Keratinocyte (primary cell): ENCODE results near the gene BET1. TPM values are rescaled to one million over a fixed set of nuclear protein-coding genes. Genes with fewer than 3 reads are reported as not detected.

Experiments
- DNase-seq: peaks from one replicate; pipeline ENCODE4 v3.0.0-alpha.2; 2011; ENCODE audit warnings: low read depth, missing footprints, low spot score
- FAIRE-seq: peaks from 2 replicates; lab custom pipeline; 2011; peaks lifted over from hg19 to GRCh38; lab: Jason Lieb, UNC
- H2AFZ ChIP-seq: 2 replicates; pipeline ENCODE4 v1.6.0; 2012; ENCODE audit warnings: low read length, control low read depth, inconsistent platforms; ENCODE audit not compliant: control insufficient read depth
- H3K27ac ChIP-seq: 2 replicates; pipeline ENCODE4 v1.5.1; 2011; ENCODE audit warnings: low read length; ENCODE audit not compliant: control insufficient read depth, insufficient read depth
- H3K27me3 ChIP-seq: 3 replicates; pipeline ENCODE4 v1.6.0; 2011; ENCODE audit warnings: low read length; ENCODE audit not compliant: control insufficient read depth, insufficient read depth; ENCODE audit errors: extremely low read depth
- H3K36me3 ChIP-seq, 2 experiments: 2 replicates in 1 of 2; 3 replicates in 1 of 2; pipeline ENCODE4 v1.5.1; 2011; ENCODE audit warnings: low read length in 2 of 2, mild to moderate bottlenecking in 1 of 2; ENCODE audit not compliant: control insufficient read depth in 2 of 2, insufficient read depth in 2 of 2; ENCODE audit errors: extremely low read depth in 1 of 2
- H3K4me1 ChIP-seq: 3 replicates; pipeline ENCODE4 v1.5.1; 2011; ENCODE audit warnings: low read length; ENCODE audit not compliant: control insufficient read depth, insufficient read depth; ENCODE audit errors: extremely low read depth
- H3K4me2 ChIP-seq: 3 replicates; pipeline ENCODE4 v1.6.0; 2011; ENCODE audit warnings: low read depth, low read length; ENCODE audit not compliant: control insufficient read depth, insufficient read depth; ENCODE audit errors: extremely low read depth
- H3K4me3 ChIP-seq, 3 experiments: fragments of 200-600 bp in 1 of 3; sonication (generic) in 1 of 3; 2 replicates in 2 of 3; 3 replicates in 1 of 3; pipeline ENCODE4 v1.5.1; 2011 to 2016; ENCODE audit warnings: low read length in 3 of 3, mild to moderate bottlenecking in 3 of 3, control low read depth in 2 of 3, inconsistent platforms in 1 of 3, low read depth in 1 of 3, mixed read lengths in 1 of 3, mixed run types in 1 of 3, moderate library complexity in 1 of 3; ENCODE audit not compliant: control insufficient read depth in 2 of 3, insufficient read depth in 2 of 3; ENCODE audit errors: extremely low read depth in 1 of 3
- H3K79me2 ChIP-seq: 2 replicates; pipeline ENCODE4 v1.6.0; 2012; ENCODE audit warnings: low read length; ENCODE audit not compliant: control insufficient read depth, insufficient read depth
- H3K9ac ChIP-seq: 3 replicates; pipeline ENCODE4 v1.6.0; 2011; ENCODE audit warnings: low read length; ENCODE audit not compliant: control insufficient read depth, insufficient read depth; ENCODE audit errors: extremely low read depth
- H3K9me1 ChIP-seq: 3 replicates; pipeline ENCODE4 v1.6.0; 2011; ENCODE audit warnings: low read length; ENCODE audit not compliant: control insufficient read depth, insufficient read depth; ENCODE audit errors: extremely low read depth
- H3K9me3 ChIP-seq: 2 replicates; pipeline ENCODE4 v1.5.1; 2012; ENCODE audit warnings: low read depth, low read length; ENCODE audit not compliant: control insufficient read depth
- H4K20me1 ChIP-seq: 3 replicates; pipeline ENCODE4 v1.6.0; 2011; ENCODE audit warnings: low read length; ENCODE audit not compliant: control insufficient read depth, insufficient read depth; ENCODE audit errors: extremely low read depth
- CTCF ChIP-seq, 3 experiments: IDR thresholded peaks in 1 of 3; conservative IDR thresholded peaks in 1 of 3; optimal IDR thresholded peaks in 1 of 3; 2 replicates in 2 of 3; 3 replicates in 1 of 3; pipeline versions ENCODE3 to v1.5.1; 2011; ENCODE audit warnings: low read length in 3 of 3, mild to moderate bottlenecking in 3 of 3, moderate library complexity in 2 of 3, control low read depth in 1 of 3, inconsistent platforms in 1 of 3; ENCODE audit not compliant: insufficient read depth in 2 of 3; ENCODE audit errors: extremely low read depth in 1 of 3
- EZH2 ChIP-seq: IDR thresholded peaks from one replicate; pipeline ENCODE4 v1.6.1; 2012; ENCODE audit warnings: inconsistent platforms, mild to moderate bottlenecking, low read length, moderate library complexity
- dilution Hi-C: fragments of 300-500 bp; cut with MboI; formaldehyde crosslinking; loops from one replicate; pipeline ENCODE4 v1.7.0; 2020; ENCODE audit warnings: low sequenced_read_pairs; ENCODE audit not compliant: extremely low pct_ligation_motif_present
- polyA plus RNA-seq, 5 experiments: library from polyadenylated mRNA; depleted of rRNA in 3 of 5; stranded (reverse) in 3 of 5; stranded (forward) in 1 of 5; unstranded in 1 of 5; fragments of >200 nt; gene quantifications; 1 replicate in 1 of 5; 2 replicates in 3 of 5; 3 replicates in 1 of 5; pipeline versions ENCODE4 v1.2.1 to v1.2.3, GENCODE V29; 2011 to 2012; ENCODE audit warnings: missing spikeins in 2 of 5, low read depth in 1 of 5, low replicate concordance in 1 of 5

BET1 gene
- polyA plus RNA-seq, 1 donor (not counting 4 experiments of a cell fraction or from before 2014, with no cell fraction given), result 38.1 TPM

GRCh38 chr7:93981480-93981874 is 22.7 kb downstream of the BET1 start:
- Histone ChIP-seq H2AFZ (no peak overlapping the region), H3K9ac (no peak overlapping the region), H3K79me2 (no peaks in the 10 kb centered on the region), H3K27ac (no peak overlapping the region), H3K27me3 (no peaks in the 10 kb centered on the region), H4K20me1 (no peaks in the 10 kb centered on the region), H3K4me1 (no peaks in the 10 kb centered on the region), H3K36me3 (no peaks in the 10 kb centered on the region), H3K9me3 (no peaks in the 10 kb centered on the region), H3K4me2 (no peak overlapping the region), H3K9me1 (no peaks in the 10 kb centered on the region), H3K4me3 (no peak overlapping the region)
- FAIRE-seq (no peak), DNase-seq (no peak)
- TF ChIP-seq CTCF (optimal IDR thresholded peaks at IDR 0.05 in 1 of 3, IDR thresholded peaks at IDR 0.05 in 1 of 3, conservative IDR thresholded peaks at IDR 0.05 in 1 of 3; ENCODE audit: extremely low read depth in 1 of 3, insufficient read depth in 2 of 3, low read length in 3 of 3), result no peak
- no peak for TF ChIP-seq EZH2
- dilution Hi-C loops, result no loop called here

GRCh38 chr7:93980744-93981479 is 23.2 kb downstream of the BET1 start:
- TF ChIP-seq EZH2 (no peak), CTCF (optimal IDR thresholded peaks at IDR 0.05 in 1 of 3, IDR thresholded peaks at IDR 0.05 in 1 of 3, conservative IDR thresholded peaks at IDR 0.05 in 1 of 3; ENCODE audit: extremely low read depth in 1 of 3, insufficient read depth in 2 of 3, low read length in 3 of 3) (no peak)
- no peak overlapping the region for H3K4me3 ChIP-seq
- H3K4me2 ChIP-seq, result no peak overlapping the region
- no peaks in the 10 kb centered on the region for H3K79me2 ChIP-seq
- no peaks in the 10 kb centered on the region for H4K20me1 ChIP-seq
- no peak overlapping the region for H3K27ac ChIP-seq
- H3K9me1 ChIP-seq, result no peaks in the 10 kb centered on the region
- DNase-seq (no peak), FAIRE-seq (no peak)
- no peaks in the 10 kb centered on the region for H3K9me3 ChIP-seq
- H3K27me3 ChIP-seq, result no peaks in the 10 kb centered on the region
- dilution Hi-C loops, result no loop called here
- no peak overlapping the region for H3K9ac ChIP-seq
- H3K4me1 ChIP-seq, result no peaks in the 10 kb centered on the region
- H2AFZ ChIP-seq, result no peak overlapping the region
- no peaks in the 10 kb centered on the region for H3K36me3 ChIP-seq
